GM12865 (cell line): ENCODE results near the gene RAET1E.
"Not testable (repeated sequence)": the region's sequence is repeated elsewhere in the genome, so short reads cannot be mapped to it uniquely, and the experiment has no call there.

Experiments
- DNase-seq: peaks from one replicate; pipeline ENCODE4 v3.0.0; 2010; ENCODE audit warnings: low read depth
- H3K4me3 ChIP-seq: 2 replicates; pipeline ENCODE4 v1.5.1; 2011; ENCODE audit warnings: mild to moderate bottlenecking, low read depth, low read length, control low read depth
- CTCF ChIP-seq: IDR thresholded peaks from 2 replicates; pipeline ENCODE4 v1.5.1; 2011; ENCODE audit warnings: low read length, control low read depth, low read depth, inconsistent platforms; ENCODE audit not compliant: insufficient read depth; ENCODE audit errors: missing control alignments

The RAET1E gene

GRCh38 chr6:149913085-149913484 is 15.2 kb upstream of the RAET1E start:
- no peak overlapping the region for H3K4me3 ChIP-seq
- no peak for TF ChIP-seq CTCF

DNA sequence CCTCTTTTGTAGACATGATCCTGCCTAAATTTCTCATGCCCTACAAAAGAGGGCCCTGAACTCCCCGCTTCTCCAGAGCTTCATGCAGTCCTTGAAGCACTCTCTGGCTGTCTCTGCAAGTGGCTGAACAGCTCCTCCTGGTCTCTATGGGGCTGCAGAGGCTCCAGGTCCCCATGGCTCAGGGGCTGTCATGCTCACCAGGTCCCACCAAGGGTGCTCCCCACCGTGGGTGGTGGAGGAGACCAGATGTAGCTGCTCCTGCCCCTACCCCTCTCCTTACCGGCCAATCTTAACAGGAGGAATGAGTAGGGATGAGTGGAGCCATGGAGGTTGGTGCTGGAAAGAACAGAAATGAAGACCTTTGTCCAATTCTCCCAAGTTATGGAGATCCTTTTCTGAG is 14.8 kb upstream of the RAET1E start:
- DNase-seq, H3K4me3 ChIP-seq: not testable (repeated sequence)

More at GRCh38 chr6:149913085-149913484, 15.2 kb upstream of the RAET1E start:
- no peak for DNase-seq

DNA sequence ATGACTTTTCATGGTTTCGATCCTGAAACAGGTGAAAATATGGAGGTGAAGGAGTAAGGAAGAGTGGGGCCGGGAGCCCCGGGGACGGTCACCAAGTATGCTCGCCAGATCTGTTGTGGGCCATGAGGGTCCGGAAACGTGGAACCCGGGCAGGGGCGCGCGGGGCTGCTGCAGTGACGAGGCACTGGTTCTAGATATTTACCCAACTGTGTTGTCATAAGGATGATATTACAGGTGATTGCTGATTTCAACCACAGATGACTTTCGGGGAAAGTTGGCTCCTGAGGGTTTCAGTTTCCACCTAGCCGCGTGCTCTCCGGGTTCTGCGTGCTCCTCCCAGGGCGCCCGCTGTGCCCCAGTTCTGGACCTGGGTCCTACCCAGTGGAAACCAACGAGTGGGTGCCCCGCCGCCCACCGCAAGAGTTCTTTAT is 12.8 kb upstream of the RAET1E start:
- H3K4me3 ChIP-seq: no peak overlapping the region
- TF ChIP-seq CTCF: no peak
- no peak for DNase-seq

DNA sequence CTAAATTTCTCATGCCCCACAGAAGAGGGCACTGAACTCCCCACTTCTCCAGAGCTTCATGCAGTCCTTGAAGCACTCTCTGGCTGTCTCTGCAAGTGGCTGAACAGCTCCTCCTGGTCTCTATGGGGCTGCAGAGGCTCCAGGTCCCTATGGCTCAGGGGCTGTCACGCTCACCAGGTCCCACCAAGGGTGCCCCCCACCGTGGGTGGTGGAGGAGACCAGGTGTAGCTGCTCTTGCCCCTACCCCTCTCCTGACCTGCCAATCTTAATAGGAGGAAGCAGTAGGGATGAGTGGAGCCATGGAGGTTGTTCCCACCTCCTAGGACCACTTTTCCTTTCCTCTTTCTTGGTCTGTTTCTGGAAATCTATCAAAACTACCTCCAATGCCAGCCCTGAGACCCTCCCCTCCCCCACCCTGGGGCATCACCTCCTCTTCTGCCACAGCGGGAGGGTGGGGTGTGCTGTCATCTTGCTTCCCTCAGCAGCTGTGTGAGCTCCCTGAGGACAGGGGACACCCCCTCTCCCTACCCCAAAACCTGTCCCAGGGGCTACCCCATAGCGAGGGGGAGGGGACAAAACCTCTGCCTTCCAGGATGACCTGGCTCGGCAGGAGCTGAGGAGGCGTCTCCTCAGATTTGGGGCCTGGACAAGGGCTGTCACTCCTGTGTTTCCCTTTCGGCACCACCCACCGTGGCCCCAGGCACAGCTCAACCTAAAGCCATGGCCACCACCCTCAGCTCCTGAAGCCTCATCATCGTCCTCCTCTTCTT is 12.0 kb upstream of the RAET1E start:
- TF ChIP-seq CTCF: no peak
- no peak overlapping the region for H3K4me3 ChIP-seq
- no peak for DNase-seq

DNA sequence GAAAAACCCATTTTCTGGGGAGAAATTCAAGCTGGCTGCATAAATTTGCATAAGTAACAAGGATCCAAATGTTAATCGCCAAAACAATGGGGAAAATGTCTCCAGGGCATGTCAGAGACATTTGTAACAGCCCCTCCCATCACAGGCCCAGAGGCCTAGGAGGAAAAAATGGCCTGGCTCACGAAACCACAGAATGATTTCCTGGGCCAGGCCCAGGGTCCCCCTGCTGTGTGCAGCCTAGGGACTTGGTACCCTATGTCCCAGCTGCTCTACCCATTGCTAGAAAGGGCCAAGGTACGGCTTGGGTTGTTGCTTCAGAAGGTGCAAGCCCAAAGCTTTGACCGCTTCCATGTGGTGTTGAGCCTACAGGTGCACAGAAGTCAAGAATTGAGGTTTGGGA is 10.6 kb upstream of the RAET1E start:
- DNase-seq, H3K4me3 ChIP-seq: not testable (repeated sequence)

- DNase-seq: no peak
- TF ChIP-seq CTCF: no peak
- no peak overlapping the region for H3K4me3 ChIP-seq
These were observed 9.4 kb upstream of the RAET1E start for GRCh38 chr6:149907317-149907716.

GRCh38 chr6:149906405-149906804 is 8.5 kb upstream of the RAET1E start:
- no peak for TF ChIP-seq CTCF
- no peak for DNase-seq
- H3K4me3 ChIP-seq: no peak overlapping the region

DNA sequence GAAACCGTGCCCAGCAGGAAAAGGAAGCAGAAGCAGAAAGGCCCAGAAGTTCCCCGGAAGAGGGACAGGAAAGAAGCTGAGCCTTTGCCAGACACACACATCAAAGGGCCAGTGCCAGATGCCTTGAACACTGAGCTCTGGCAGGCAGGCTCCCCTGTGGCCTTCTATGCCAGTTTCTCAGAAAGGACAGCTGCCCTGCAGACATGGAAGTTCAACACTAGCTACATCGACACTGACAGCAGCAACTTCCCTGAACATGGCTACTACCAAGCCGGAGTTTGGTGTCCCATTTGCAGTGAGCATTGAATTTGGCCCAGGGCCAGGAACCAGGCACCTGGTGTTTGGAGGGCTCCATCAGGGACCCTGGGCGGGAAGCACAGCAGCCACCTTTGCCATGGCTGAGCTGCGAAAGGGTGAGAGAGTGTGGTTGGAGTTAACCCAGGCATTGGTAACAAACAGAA is 8.0 kb upstream of the RAET1E start:
- no peak for DNase-seq
- TF ChIP-seq CTCF: no peak
- no peak overlapping the region for H3K4me3 ChIP-seq
